ENCODE results near the gene HSD11B1. TPM values are rescaled to one million over a fixed set of nuclear protein-coding genes. Genes with fewer than 3 reads are reported as not detected.

The HSD11B1 gene
- total RNA-seq, 1 experiment from 2014 or later: 0.72 TPM

Other genes starting within 250 kb of the HSD11B1 start
- 4.5 and 7.3 TPM in 2 replicates for gene CAMK1G, start 121.1 kb upstream of the HSD11B1 start, total RNA-seq (2014; rRNA removed; shearing (Covaris generic))
- 20.2 and 22.5 TPM in 2 replicates for gene LAMB3, start 52.4 kb upstream of the HSD11B1 start, total RNA-seq (2014; rRNA removed; shearing (Covaris generic))
- 20.9 and 31.5 TPM in 2 replicates for gene G0S2, start 29.4 kb upstream of the HSD11B1 start, total RNA-seq (2014; rRNA removed; shearing (Covaris generic))
- not detected in 2 replicates for gene TRAF3IP3, start 51.2 kb downstream of the HSD11B1 start, total RNA-seq (2014; rRNA removed; shearing (Covaris generic))
- gene C1orf74, start 79.7 kb downstream of the HSD11B1 start, total RNA-seq (2014; rRNA removed; shearing (Covaris generic)): 4.0 TPM in 2 replicates
- 0.20 and 0.24 TPM in 2 replicates for gene IRF6, start 101.3 kb downstream of the HSD11B1 start, total RNA-seq (2014; rRNA removed; shearing (Covaris generic))
- gene UTP25, start 123.1 kb downstream of the HSD11B1 start, total RNA-seq (2014; rRNA removed; shearing (Covaris generic)): 5.3 and 7.0 TPM in 2 replicates
- gene SYT14, start 233.4 kb downstream of the HSD11B1 start, total RNA-seq (2014; rRNA removed; shearing (Covaris generic)): 1.1 and 2.2 TPM in 2 replicates

Data from RPMI7951 (cell line).